Activated naive CD4-positive, alpha-beta T cell treated with anti-CD3 and anti-CD28 coated beads for 36 hours (primary cell): ENCODE results near the gene AGPAT3. TPM values are rescaled to one million over a fixed set of nuclear protein-coding genes. Genes with fewer than 3 reads are reported as not detected.

Experiments
- CTCF ChIA-PET: fragments of 350-600 bp; sonication (Branson Sonifier 250); formaldehyde crosslinking; loops from one replicate; lab custom pipeline; 2021; ENCODE audit warnings: antibody characterized with exemption; lab: Charles Lee
- DNase-seq: peaks from one replicate; pipeline ENCODE4 v3.0.0-alpha.2; 2020
- H3K27ac Mint-ChIP-seq: one replicate; pipeline ENCODE4 v1.8.0; 2021; ENCODE audit warnings: mild to moderate bottlenecking, mixed read lengths
- H3K27me3 Mint-ChIP-seq: one replicate; pipeline ENCODE4 v1.8.0; 2021; ENCODE audit warnings: low read depth, mixed read lengths
- H3K36me3 Mint-ChIP-seq: one replicate; pipeline ENCODE4 v1.8.0; 2021; ENCODE audit warnings: low read depth, mixed read lengths
- H3K4me1 Mint-ChIP-seq: one replicate; pipeline ENCODE4 v1.8.0; 2021; ENCODE audit warnings: low read depth, mixed read lengths
- H3K4me3 Mint-ChIP-seq: one replicate; pipeline ENCODE4 v1.8.0; 2021; ENCODE audit warnings: mild to moderate bottlenecking, moderate library complexity, mixed read lengths
- H3K9me3 Mint-ChIP-seq: one replicate; pipeline ENCODE4 v1.8.0; 2021; ENCODE audit warnings: mixed read lengths
- intact Hi-C: fragments of 100-400 bp; cut with micrococcal nuclease; formaldehyde crosslinking; loops from one replicate; pipeline ENCODE4 v1.15.1; 2023
- total RNA-seq, 2 experiments: library from RNA; stranded (reverse); gene quantifications; one replicate each; pipeline ENCODE4 v1.2.3, GENCODE V29; 2021

AGPAT3 gene
- total RNA-seq, 2 experiments from 2014 or later, result 57.9 to 64.1 TPM

- Mint-ChIP-seq H3K4me3 (no peak overlapping the region), H3K9me3 (no peaks in the 10 kb centered on the region), H3K27me3 (no peaks in the 10 kb centered on the region), H3K27ac (no peak overlapping the region), H3K4me1 (peaks cover 15% of the 10 kb centered on the region), H3K36me3 (peaks cover 10% of the 10 kb centered on the region)
- DNase-seq, result no peak
- intact Hi-C loops, result no loop called here
- CTCF ChIA-PET, result interaction anchor here (1.4 kb wide), 1 partner anchor 42 kb away, joined by 3 read pairs; no protein-coding TSS in a partner anchor
These were observed 40.9 kb downstream of the AGPAT3 start for GRCh38 chr21:43905726-43906455.

- Mint-ChIP-seq H3K9me3 (no peaks in the 10 kb centered on the region), H3K4me3 (no peak overlapping the region), H3K36me3 (peaks cover 11% of the 10 kb centered on the region), H3K27ac (no peak overlapping the region), H3K27me3 (no peaks in the 10 kb centered on the region), H3K4me1 (peaks cover 13% of the 10 kb centered on the region)
- intact Hi-C loops, result no loop called here
- CTCF ChIA-PET, result no interaction called here
- DNase-seq, result no peak
These were observed 41.8 kb downstream of the AGPAT3 start for GRCh38 chr21:43906585-43907370.

GRCh38 chr21:43907751-43908150, 42.7 kb downstream of the AGPAT3 start:
- H3K27ac Mint-ChIP-seq, result no peak overlapping the region
- no peak for DNase-seq
- H3K27me3 Mint-ChIP-seq, result no peaks in the 10 kb centered on the region
- peaks cover 19% of the 10 kb centered on the region for H3K36me3 Mint-ChIP-seq
- no peak overlapping the region for H3K4me3 Mint-ChIP-seq
- CTCF ChIA-PET, result interaction anchor here (1.0 kb wide), 1 partner anchor 30 kb away, joined by 4 read pairs; no protein-coding TSS in a partner anchor
- H3K4me1 Mint-ChIP-seq, result peaks cover 12% of the 10 kb centered on the region
- intact Hi-C loops, result no loop called here
- peaks cover 6% of the 10 kb centered on the region for H3K9me3 Mint-ChIP-seq

GRCh38 chr21:43908167-43908566, 43.1 kb downstream of the AGPAT3 start:
- H3K36me3 Mint-ChIP-seq, result peaks cover 18% of the 10 kb centered on the region
- CTCF ChIA-PET, result interaction anchor here (1.0 kb wide), 1 partner anchor 30 kb away, joined by 4 read pairs; no protein-coding TSS in a partner anchor
- H3K4me1 Mint-ChIP-seq, result peaks cover 9% of the 10 kb centered on the region
- DNase-seq, result no peak
- no peak overlapping the region for H3K4me3 Mint-ChIP-seq
- H3K27me3 Mint-ChIP-seq, result no peaks in the 10 kb centered on the region
- H3K9me3 Mint-ChIP-seq, result peaks cover 9% of the 10 kb centered on the region
- intact Hi-C loops, result no loop called here
- H3K27ac Mint-ChIP-seq, result no peak overlapping the region

GRCh38 chr21:43909741-43910400, 44.8 kb downstream of the AGPAT3 start:
- Mint-ChIP-seq H3K9me3 (peaks cover 9% of the 10 kb centered on the region), H3K27me3 (no peaks in the 10 kb centered on the region), H3K4me1 (peaks cover 14% of the 10 kb centered on the region), H3K27ac (no peak overlapping the region), H3K4me3 (no peak overlapping the region), H3K36me3 (peaks cover 18% of the 10 kb centered on the region)
- no peak for DNase-seq
- intact Hi-C loops, result no loop called here
- CTCF ChIA-PET, result no interaction called here

GRCh38 chr21:43910460-43910859, 45.4 kb downstream of the AGPAT3 start:
- Mint-ChIP-seq H3K27me3 (no peaks in the 10 kb centered on the region), H3K36me3 (peaks cover 18% of the 10 kb centered on the region), H3K27ac (no peak overlapping the region), H3K4me1 (peaks cover 14% of the 10 kb centered on the region), H3K4me3 (no peak overlapping the region), H3K9me3 (peaks cover 9% of the 10 kb centered on the region)
- no peak for DNase-seq
- intact Hi-C loops, result no loop called here
- CTCF ChIA-PET, result no interaction called here

GRCh38 chr21:43911015-43911934, 46.3 kb downstream of the AGPAT3 start:
- CTCF ChIA-PET, result no interaction called here
- Mint-ChIP-seq H3K4me1 (peaks cover 17% of the 10 kb centered on the region), H3K27ac (no peak overlapping the region), H3K9me3 (peaks cover 9% of the 10 kb centered on the region), H3K27me3 (no peaks in the 10 kb centered on the region), H3K36me3 (peaks cover 18% of the 10 kb centered on the region), H3K4me3 (no peak overlapping the region)
- intact Hi-C loops, result no loop called here
- DNase-seq, result no peak

- Mint-ChIP-seq H3K9me3 (peaks cover 9% of the 10 kb centered on the region), H3K27ac (no peak overlapping the region), H3K4me3 (no peak overlapping the region), H3K27me3 (no peaks in the 10 kb centered on the region), H3K4me1 (peaks cover 21% of the 10 kb centered on the region), H3K36me3 (peaks cover 18% of the 10 kb centered on the region)
- DNase-seq, result no peak
- CTCF ChIA-PET, result no interaction called here
- intact Hi-C loops, result no loop called here
These were observed 47.0 kb downstream of the AGPAT3 start for GRCh38 chr21:43911935-43912487.

GRCh38 chr21:43912500-43912899, 47.5 kb downstream of the AGPAT3 start:
- DNase-seq, result no peak
- Mint-ChIP-seq H3K4me3 (no peak overlapping the region), H3K27me3 (no peaks in the 10 kb centered on the region), H3K27ac (no peak overlapping the region), H3K9me3 (peaks cover 9% of the 10 kb centered on the region), H3K4me1 (peaks cover 25% of the 10 kb centered on the region), H3K36me3 (peaks cover 18% of the 10 kb centered on the region)
- CTCF ChIA-PET, result no interaction called here
- intact Hi-C loops, result no loop called here

GRCh38 chr21:43912910-43913309, 47.9 kb downstream of the AGPAT3 start:
- CTCF ChIA-PET, result no interaction called here

GRCh38 chr21:43913928-43914327, 48.9 kb downstream of the AGPAT3 start:
- peak overlapping the region; percentile 37 for H3K27ac Mint-ChIP-seq
- intact Hi-C loops, result no loop called here
- H3K9me3 Mint-ChIP-seq, result peaks cover 9% of the 10 kb centered on the region
- DNase-seq, result peak; percentile 17
- no peaks in the 10 kb centered on the region for H3K27me3 Mint-ChIP-seq
- CTCF ChIA-PET, result no interaction called here
- peaks cover 14% of the 10 kb centered on the region for H3K36me3 Mint-ChIP-seq
- H3K4me3 Mint-ChIP-seq, result no peak overlapping the region
- H3K4me1 Mint-ChIP-seq, result peaks cover 35% of the 10 kb centered on the region

More at GRCh38 chr21:43912910-43913309, 47.9 kb downstream of the AGPAT3 start:
- Mint-ChIP-seq H3K4me1 (peaks cover 26% of the 10 kb centered on the region), H3K9me3 (peaks cover 9% of the 10 kb centered on the region), H3K27ac (no peak overlapping the region), H3K27me3 (no peaks in the 10 kb centered on the region), H3K36me3 (peaks cover 15% of the 10 kb centered on the region), H3K4me3 (no peak overlapping the region)
- no peak for DNase-seq
- intact Hi-C loops, result no loop called here
